Renal pelvis (tissue), 12 donors: ENCODE data around the gene METRN. TPM values are rescaled to one million over a fixed set of nuclear protein-coding genes. Genes with fewer than 3 reads are reported as not detected.

Experiments
- DNase-seq: peaks from one replicate; pipeline ENCODE4 v3.0.0-alpha.2; 2013
- long read RNA-seq, 16 experiments: transcript quantifications; one replicate each; lab custom pipeline, GENCODE V29; 2026
- polyA plus RNA-seq, 3 donors: library from polyadenylated mRNA; unstranded; fragments of 120-200 nt; gene quantifications; one replicate each; pipeline ENCODE4 v1.2.1, GENCODE V29; 2013; ENCODE audit not compliant: insufficient read length in 3 of 3

The METRN gene
- 10 to 100 TPM in 2 of 3 donors, 1 to 10 TPM in 1; 7.3 to 16.0 (median 12.8) TPM for polyA plus RNA-seq
- long read RNA-seq, donor 1, transcript METRN-204 (4 exons, 3,325 nt): major isoform, 11 of 15 reads
- long read RNA-seq, donor 1, partial matches to known transcripts: 0 of 15 reads
- long read RNA-seq, donor 1, other reads (novel, unspliced or antisense): 0 of 15 reads
- long read RNA-seq, donor 2, transcript METRN-204 (4 exons, 3,325 nt): major isoform, 17 of 30 reads
- long read RNA-seq, donor 2, partial matches to known transcripts: 9 of 30 reads
- long read RNA-seq, donor 2, other reads (novel, unspliced or antisense): 0 of 30 reads
- long read RNA-seq, donor 3, transcript METRN-204 (4 exons, 3,325 nt): major isoform, 13 of 20 reads
- long read RNA-seq, donor 3, transcript METRN-201 (3 exons, 915 nt): minor isoform, 5 of 20 reads
- long read RNA-seq, donor 3, partial matches to known transcripts: 0 of 20 reads
- long read RNA-seq, donor 3, other reads (novel, unspliced or antisense): 0 of 20 reads
- long read RNA-seq, donor 4, transcript METRN-204 (4 exons, 3,325 nt): major isoform, 11 of 15 reads
- long read RNA-seq, donor 4, partial matches to known transcripts: 0 of 15 reads
- long read RNA-seq, donor 4, other reads (novel, unspliced or antisense): 0 of 15 reads
- long read RNA-seq, donor 5, transcript METRN-204 (4 exons, 3,325 nt): major isoform, 10 of 17 reads
- long read RNA-seq, donor 5, transcript METRN-201 (3 exons, 915 nt): minor isoform, 7 of 17 reads
- long read RNA-seq, donor 5, partial matches to known transcripts: 0 of 17 reads
- long read RNA-seq, donor 5, other reads (novel, unspliced or antisense): 0 of 17 reads
- long read RNA-seq, donor 6, transcript METRN-201 (3 exons, 915 nt): minor isoform, 5 of 19 reads
- long read RNA-seq, donor 6, transcript METRN-204 (4 exons, 3,325 nt): major isoform, 14 of 19 reads
- long read RNA-seq, donor 6, partial matches to known transcripts: 0 of 19 reads
- long read RNA-seq, donor 6, other reads (novel, unspliced or antisense): 0 of 19 reads
- long read RNA-seq, donor 7, transcript METRN-204 (4 exons, 3,325 nt): major isoform, 21 of 41 reads
- long read RNA-seq, donor 7, transcript METRN-201 (3 exons, 915 nt): minor isoform, 5 of 41 reads
- long read RNA-seq, donor 7, partial matches to known transcripts: 15 of 41 reads
- long read RNA-seq, donor 7, other reads (novel, unspliced or antisense): 0 of 41 reads
- long read RNA-seq, donor 8, transcript METRN-204 (4 exons, 3,325 nt): major isoform, 6 of 8 reads
- long read RNA-seq, donor 8, partial matches to known transcripts: 0 of 8 reads
- long read RNA-seq, donor 8, other reads (novel, unspliced or antisense): 0 of 8 reads
- long read RNA-seq, donor 9, transcript METRN-204 (4 exons, 3,325 nt): major isoform, 19 of 26 reads
- long read RNA-seq, donor 9, transcript METRN-201 (3 exons, 915 nt): minor isoform, 5 of 26 reads
- long read RNA-seq, donor 9, partial matches to known transcripts: 0 of 26 reads
- long read RNA-seq, donor 9, other reads (novel, unspliced or antisense): 0 of 26 reads
- long read RNA-seq, donor 10, transcript METRN-201 (3 exons, 915 nt): minor isoform, 5 of 19 reads
- long read RNA-seq, donor 10, transcript METRN-204 (4 exons, 3,325 nt): major isoform, 13 of 19 reads
- long read RNA-seq, donor 10, partial matches to known transcripts: 0 of 19 reads
- long read RNA-seq, donor 10, other reads (novel, unspliced or antisense): 0 of 19 reads
- long read RNA-seq, donor 11, transcript METRN-204 (4 exons, 3,325 nt): major isoform, 5 of 5 reads
- long read RNA-seq, donor 11, partial matches to known transcripts: 0 of 5 reads
- long read RNA-seq, donor 11, other reads (novel, unspliced or antisense): 0 of 5 reads
- long read RNA-seq, donor 12, transcript METRN-204 (4 exons, 3,325 nt): major isoform, 7 of 12 reads
- long read RNA-seq, donor 12, transcript METRN-201 (3 exons, 915 nt): minor isoform, 5 of 12 reads
- long read RNA-seq, donor 12, partial matches to known transcripts: 0 of 12 reads
- long read RNA-seq, donor 12, other reads (novel, unspliced or antisense): 0 of 12 reads
- long read RNA-seq, donor 13, transcript METRN-204 (4 exons, 3,325 nt): major isoform, 5 of 7 reads
- long read RNA-seq, donor 13, partial matches to known transcripts: 0 of 7 reads
- long read RNA-seq, donor 13, other reads (novel, unspliced or antisense): 0 of 7 reads
- long read RNA-seq, donor 14: 0 reads
- long read RNA-seq, donor 15: 0 reads
- long read RNA-seq, donor 16, transcript METRN-204 (4 exons, 3,325 nt): major isoform, 9 of 23 reads
- long read RNA-seq, donor 16, transcript METRN-201 (3 exons, 915 nt): minor isoform, 7 of 23 reads
- long read RNA-seq, donor 16, partial matches to known transcripts: 5 of 23 reads
- long read RNA-seq, donor 16, other reads (novel, unspliced or antisense): 0 of 23 reads

- DNase-seq: peak; percentile 86
These were observed at the start of gene METRN for GRCh38 chr16:714558-715476. TSS of gene METRN (plus strand) at chr16:715118. CDS start at chr16:715290, 172 bp downstream.

GRCh38 chr16:666572-666971, 48.3 kb upstream of the METRN start:
- DNase-seq: no peak

GRCh38 chr16:667113-667779, 47.7 kb upstream of the METRN start:
- no peak for DNase-seq

GRCh38 chr16:667780-668518, 47.0 kb upstream of the METRN start, which contains the start of gene RHOT2:
TSS of gene RHOT2 (plus strand) at chr16:668132. CDS start at chr16:668200, 68 bp downstream.
- peak; percentile 92 for DNase-seq

GRCh38 chr16:668519-669171, 46.3 kb upstream of the METRN start:
- no peak for DNase-seq

GRCh38 chr16:669666-670065, 45.3 kb upstream of the METRN start:
- no peak for DNase-seq

GRCh38 chr16:670485-671352, 44.2 kb upstream of the METRN start:
- no peak for DNase-seq

GRCh38 chr16:671353-672131, 43.4 kb upstream of the METRN start:
- DNase-seq: no peak

GRCh38 chr16:672371-672770, 42.5 kb upstream of the METRN start:
- no peak for DNase-seq

- no peak for DNase-seq
These were observed 42.1 kb upstream of the METRN start for GRCh38 chr16:672851-673250.

GRCh38 chr16:673399-673991, 41.4 kb upstream of the METRN start:
- DNase-seq: no peak

- no peak for DNase-seq
These were observed 40.6 kb upstream of the METRN start for GRCh38 chr16:674214-674881.
